ENCODE results near the gene PKP4. TPM values are rescaled to one million over a fixed set of nuclear protein-coding genes. Genes with fewer than 3 reads are reported as not detected.

The PKP4 gene
- total RNA-seq, 1 donor from 2014 or later: 83.9 TPM

GRCh38 chr2:158665536-158666302, 209.0 kb downstream of the PKP4 start:
- no peaks in the 10 kb centered on the region for H3F3A ChIP-seq (ENCODE audit: low read depth)
- no peak for TF ChIP-seq EZH2phosphoT487 (IDR thresholded peaks at IDR 0.05)
- no peak for TF ChIP-seq EZH2 (IDR thresholded peaks at IDR 0.05)
- TF ChIP-seq CTCF (IDR thresholded peaks at IDR 0.05): no peak
- Mint-ChIP-seq H3K4me3 (no peak overlapping the region), H3K4me1 (no peaks in the 10 kb centered on the region), H3K9me3 (no peaks in the 10 kb centered on the region), H3K36me3 (peaks cover 33% of the 10 kb centered on the region), H3K27me3 (ENCODE audit: insufficient read depth, low read depth) (no peaks in the 10 kb centered on the region), H3K27ac (no peak overlapping the region)
- H3K4me3 ChIP-seq: no peak overlapping the region
- H3K27ac ChIP-seq: no peak overlapping the region
- no peak overlapping the region for H3K9ac ChIP-seq
- no peak overlapping the region for H2AFZ ChIP-seq (replicated peaks)
- DNase-seq (ENCODE audit: low spot score): no peak
- no peak overlapping the region for H3K4me2 ChIP-seq
- no peaks in the 10 kb centered on the region for H3K36me3 ChIP-seq
- no peaks in the 10 kb centered on the region for H4K20me1 ChIP-seq (ENCODE audit: low read depth)
- H3K9me3 ChIP-seq (ENCODE audit: low read depth): no peaks in the 10 kb centered on the region
- H3K79me2 ChIP-seq (ENCODE audit: low read depth): no peaks in the 10 kb centered on the region
- H3K27me3 ChIP-seq: no peaks in the 10 kb centered on the region
- no peaks in the 10 kb centered on the region for H3K4me1 ChIP-seq

- Mint-ChIP-seq H3K4me1 (no peaks in the 10 kb centered on the region), H3K27ac (no peak overlapping the region), H3K4me3 (no peak overlapping the region), H3K9me3 (no peaks in the 10 kb centered on the region), H3K27me3 (ENCODE audit: insufficient read depth, low read depth) (no peaks in the 10 kb centered on the region), H3K36me3 (peaks cover 36% of the 10 kb centered on the region)
- Histone ChIP-seq H3K27ac (no peak overlapping the region), H4K20me1 (ENCODE audit: low read depth) (no peaks in the 10 kb centered on the region), H3K27me3 (no peaks in the 10 kb centered on the region), H3K36me3 (no peaks in the 10 kb centered on the region), H3K4me1 (no peaks in the 10 kb centered on the region), H3F3A (ENCODE audit: low read depth) (no peaks in the 10 kb centered on the region), H3K79me2 (ENCODE audit: low read depth) (no peaks in the 10 kb centered on the region), H3K4me2 (no peak overlapping the region), H3K9ac (no peak overlapping the region), H2AFZ (replicated peaks) (no peak overlapping the region), H3K4me3 (no peak overlapping the region), H3K9me3 (ENCODE audit: low read depth) (no peaks in the 10 kb centered on the region)
- no peak for DNase-seq (ENCODE audit: low spot score)
- no peak for TF ChIP-seq EZH2phosphoT487 (IDR thresholded peaks at IDR 0.05)
- TF ChIP-seq EZH2 (IDR thresholded peaks at IDR 0.05): no peak
- no peak for TF ChIP-seq CTCF (IDR thresholded peaks at IDR 0.05)
Measured at GRCh38 chr2:158666969-158667368, 210.2 kb downstream of the PKP4 start.

- Histone ChIP-seq H3K9me3 (ENCODE audit: low read depth) (no peaks in the 10 kb centered on the region), H3K27ac (no peak overlapping the region), H3K79me2 (ENCODE audit: low read depth) (no peaks in the 10 kb centered on the region), H2AFZ (replicated peaks) (no peak overlapping the region), H3K9ac (no peak overlapping the region), H3K36me3 (no peaks in the 10 kb centered on the region), H4K20me1 (ENCODE audit: low read depth) (no peaks in the 10 kb centered on the region), H3F3A (ENCODE audit: low read depth) (no peaks in the 10 kb centered on the region), H3K4me2 (no peak overlapping the region), H3K4me1 (no peaks in the 10 kb centered on the region), H3K4me3 (no peak overlapping the region), H3K27me3 (no peaks in the 10 kb centered on the region)
- TF ChIP-seq EZH2phosphoT487 (IDR thresholded peaks at IDR 0.05) (no peak), EZH2 (IDR thresholded peaks at IDR 0.05) (no peak), CTCF (IDR thresholded peaks at IDR 0.05) (no peak)
- no peak for DNase-seq (ENCODE audit: low spot score)
- Mint-ChIP-seq H3K27ac (no peak overlapping the region), H3K36me3 (peaks cover 36% of the 10 kb centered on the region), H3K27me3 (ENCODE audit: insufficient read depth, low read depth) (no peaks in the 10 kb centered on the region), H3K4me3 (no peak overlapping the region), H3K9me3 (no peaks in the 10 kb centered on the region), H3K4me1 (no peaks in the 10 kb centered on the region)
Measured at GRCh38 chr2:158667586-158667985, 210.8 kb downstream of the PKP4 start.
